HUES6 (cell line): Measurements from ENCODE around the gene GTF2H4.

ENCODE experiments used
- H3K27ac ChIP-seq: 2 replicates; pipeline ENCODE4 v1.7.0; 2013; ENCODE audit warnings: low read depth, mild to moderate bottlenecking, low read length, inconsistent platforms
- H3K27me3 ChIP-seq: 2 replicates; pipeline ENCODE4 v1.6.1; 2013; ENCODE audit warnings: low read length; ENCODE audit not compliant: control insufficient read depth, insufficient read depth
- H3K36me3 ChIP-seq: 2 replicates; pipeline ENCODE4 v1.6.1; 2013; ENCODE audit warnings: low read length; ENCODE audit not compliant: control insufficient read depth, insufficient read depth
- H3K4me1 ChIP-seq: 2 replicates; pipeline ENCODE4 v1.6.1; 2013; ENCODE audit warnings: low read length; ENCODE audit not compliant: control insufficient read depth, insufficient read depth
- H3K4me3 ChIP-seq: 2 replicates; pipeline ENCODE4 v1.5.1; 2013; ENCODE audit warnings: low read depth, low read length
- H3K9ac ChIP-seq: one replicate; pipeline ENCODE4 v1.6.1; 2013; ENCODE audit warnings: mild to moderate bottlenecking, low read length
- H3K9me3 ChIP-seq: 2 replicates; pipeline ENCODE4 v1.6.1; 2013; ENCODE audit warnings: low read depth, low read length; ENCODE audit not compliant: control insufficient read depth, insufficient read depth

Gene GTF2H4

DNA sequence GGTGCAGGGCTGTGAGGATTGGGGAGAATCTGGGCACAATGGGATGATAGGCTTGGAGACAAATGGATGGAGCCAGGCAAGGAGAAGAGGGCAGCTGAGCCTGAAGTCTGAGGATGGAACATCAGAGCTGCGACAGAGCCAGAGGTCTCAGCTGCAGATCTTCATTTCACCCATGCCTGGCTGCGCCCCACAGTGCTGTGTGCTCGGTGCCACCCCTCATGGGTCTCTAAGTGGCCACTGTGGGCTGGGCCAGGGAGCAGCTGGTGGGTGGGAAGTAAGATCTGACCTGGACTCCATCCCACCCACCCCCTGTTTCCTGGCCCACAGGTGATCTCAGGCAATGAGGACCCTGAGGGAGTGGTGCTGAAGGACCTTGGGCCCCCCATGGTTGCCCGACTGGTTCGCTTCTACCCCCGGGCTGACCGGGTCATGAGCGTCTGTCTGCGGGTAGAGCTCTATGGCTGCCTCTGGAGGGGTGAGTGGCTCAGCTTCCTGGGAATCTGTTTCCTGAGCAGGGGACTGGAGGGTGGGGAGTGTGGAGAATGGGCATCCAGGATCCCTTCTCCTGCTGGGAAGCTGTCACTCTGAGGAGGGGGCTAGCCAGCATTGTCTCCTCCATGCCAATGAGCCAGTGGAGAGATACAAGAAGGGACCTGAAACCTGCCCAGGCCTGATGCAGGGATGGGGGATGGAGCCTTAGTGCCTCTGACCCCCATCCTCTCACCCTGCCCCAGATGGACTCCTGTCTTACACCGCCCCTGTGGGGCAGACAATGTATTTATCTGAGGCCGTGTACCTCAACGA, 17.2 kb upstream of the GTF2H4 start:
- Histone ChIP-seq H3K27ac (no peak overlapping the region), H3K9me3 (no peaks in the 10 kb centered on the region), H3K4me3 (no peak overlapping the region), H3K9ac (no peak overlapping the region), H3K36me3 (peaks cover 76% of the 10 kb centered on the region), H3K4me1 (peaks cover 18% of the 10 kb centered on the region), H3K27me3 (no peaks in the 10 kb centered on the region)

- no peak overlapping the region for H3K4me3 ChIP-seq
- peaks cover 81% of the 10 kb centered on the region for H3K36me3 ChIP-seq
- H3K4me1 ChIP-seq = peaks cover 14% of the 10 kb centered on the region
- no peaks in the 10 kb centered on the region for H3K9me3 ChIP-seq
- H3K27ac ChIP-seq = no peak overlapping the region
- no peaks in the 10 kb centered on the region for H3K27me3 ChIP-seq
- no peak overlapping the region for H3K9ac ChIP-seq
Measured at GRCh38 chr6:30891450-30891723, 16.6 kb upstream of the GTF2H4 start.

GRCh38 chr6:30891816-30892538, 16.0 kb upstream of the GTF2H4 start:
- H3K27ac ChIP-seq = no peak overlapping the region

DNA sequence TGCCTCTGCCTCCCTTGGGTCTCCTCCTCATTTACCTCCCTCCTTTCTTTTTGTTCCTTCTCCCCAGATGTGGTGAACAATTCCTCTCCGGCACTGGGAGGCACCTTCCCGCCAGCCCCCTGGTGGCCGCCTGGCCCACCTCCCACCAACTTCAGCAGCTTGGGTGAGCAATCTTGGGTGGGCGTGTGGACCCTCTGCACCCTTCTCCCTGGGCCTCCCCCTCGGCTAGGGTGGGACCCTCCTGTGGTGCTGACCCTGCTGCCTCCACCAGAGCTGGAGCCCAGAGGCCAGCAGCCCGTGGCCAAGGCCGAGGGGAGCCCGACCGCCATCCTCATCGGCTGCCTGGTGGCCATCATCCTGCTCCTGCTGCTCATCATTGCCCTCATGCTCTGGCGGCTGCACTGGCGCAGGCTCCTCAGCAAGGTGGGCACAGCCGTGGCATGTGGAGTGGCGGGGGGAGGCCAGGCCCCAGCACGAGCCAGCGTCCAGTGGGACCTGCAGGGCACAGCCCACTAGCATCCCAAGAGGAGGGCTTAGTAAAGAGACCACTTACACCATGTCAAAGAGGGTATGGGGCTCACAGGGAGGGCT, 14.9 kb upstream of the GTF2H4 start:
- peaks cover 4% of the 10 kb centered on the region; the same call in 1 of the 2 replicates for H3K4me1 ChIP-seq
- H3K36me3 ChIP-seq = peaks cover 97% of the 10 kb centered on the region
- H3K9ac ChIP-seq = no peak overlapping the region
- no peaks in the 10 kb centered on the region for H3K27me3 ChIP-seq
- H3K27ac ChIP-seq = no peak overlapping the region
- H3K9me3 ChIP-seq = no peaks in the 10 kb centered on the region
- no peak overlapping the region for H3K4me3 ChIP-seq

More at GRCh38 chr6:30891816-30892538, 16.0 kb upstream of the GTF2H4 start:
- no peaks in the 10 kb centered on the region for H3K9me3 ChIP-seq
- no peak overlapping the region for H3K9ac ChIP-seq
- H3K4me3 ChIP-seq = no peak overlapping the region
- no peaks in the 10 kb centered on the region for H3K27me3 ChIP-seq
- peaks cover 87% of the 10 kb centered on the region for H3K36me3 ChIP-seq
- peaks cover 8% of the 10 kb centered on the region for H3K4me1 ChIP-seq

DNA sequence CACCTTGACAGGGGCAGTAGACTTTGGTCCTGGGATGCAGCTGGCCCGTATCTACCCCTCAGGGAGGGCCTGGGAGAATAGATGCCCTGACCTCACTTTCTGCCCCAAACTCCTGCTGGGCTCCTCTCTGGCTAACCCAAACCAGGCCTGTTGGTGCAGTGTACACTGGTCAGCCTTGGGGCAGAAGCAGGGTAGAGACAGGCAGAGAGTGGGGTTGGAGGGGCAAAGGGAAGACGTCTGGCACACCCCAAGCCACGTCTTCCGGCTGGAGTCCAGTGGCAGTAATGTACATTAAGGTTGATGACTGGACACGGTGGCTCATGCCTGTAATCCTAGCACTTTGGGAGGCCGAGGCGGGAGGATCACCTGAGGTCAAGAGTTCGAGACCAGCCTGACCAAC, 14.3 kb upstream of the GTF2H4 start:
- Histone ChIP-seq H3K4me1 (no peaks in the 10 kb centered on the region; the same call in 1 of the 2 replicates), H3K4me3 (no peak overlapping the region), H3K27ac (no peak overlapping the region), H3K27me3 (no peaks in the 10 kb centered on the region), H3K9ac (no peak overlapping the region), H3K36me3 (peaks cover 99% of the 10 kb centered on the region), H3K9me3 (no peaks in the 10 kb centered on the region)

DNA sequence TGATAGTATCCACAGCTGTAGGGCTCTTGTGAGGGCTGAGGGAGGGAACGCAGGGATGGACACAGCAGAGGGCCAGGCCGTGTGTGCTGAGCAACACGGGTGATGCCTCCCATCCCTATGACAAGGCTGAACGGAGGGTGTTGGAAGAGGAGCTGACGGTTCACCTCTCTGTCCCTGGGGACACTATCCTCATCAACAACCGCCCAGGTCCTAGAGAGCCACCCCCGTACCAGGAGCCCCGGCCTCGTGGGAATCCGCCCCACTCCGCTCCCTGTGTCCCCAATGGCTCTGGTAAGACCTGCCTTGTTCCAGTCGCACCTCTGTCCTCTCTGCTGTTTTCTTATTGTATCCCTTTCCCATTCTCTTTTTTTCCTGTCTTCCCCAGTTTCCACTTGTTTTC, 13.6 kb upstream of the GTF2H4 start:
- peaks cover 99% of the 10 kb centered on the region for H3K36me3 ChIP-seq
- H3K9me3 ChIP-seq = no peaks in the 10 kb centered on the region
- no peak overlapping the region for H3K27ac ChIP-seq
- H3K9ac ChIP-seq = no peak overlapping the region
- H3K4me1 ChIP-seq = no peaks in the 10 kb centered on the region
- no peaks in the 10 kb centered on the region for H3K27me3 ChIP-seq
- H3K4me3 ChIP-seq = no peak overlapping the region

DNA sequence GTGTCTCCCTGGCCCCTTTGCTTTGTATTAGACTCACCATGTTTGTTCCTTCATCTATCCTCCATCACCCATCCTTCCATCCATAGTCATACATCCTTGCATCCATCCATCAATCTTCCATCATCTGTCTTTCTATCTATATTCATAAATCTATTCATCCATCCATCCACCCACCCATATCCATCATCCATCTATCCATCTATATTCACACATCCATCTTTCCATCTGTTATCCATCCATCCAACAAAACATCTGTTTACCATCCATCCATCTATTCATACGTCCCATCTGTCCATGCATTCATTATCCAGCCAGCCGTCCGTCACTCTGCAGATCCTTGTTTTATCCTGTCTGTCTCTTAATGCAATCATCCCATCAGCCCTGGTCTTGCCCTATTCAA, 13.1 kb upstream of the GTF2H4 start:
- Histone ChIP-seq H3K36me3 (peaks cover 99% of the 10 kb centered on the region), H3K9me3 (no peaks in the 10 kb centered on the region), H3K9ac (no peak overlapping the region), H3K27me3 (no peaks in the 10 kb centered on the region), H3K4me3 (no peak overlapping the region), H3K4me1 (no peaks in the 10 kb centered on the region), H3K27ac (no peak overlapping the region)

DNA sequence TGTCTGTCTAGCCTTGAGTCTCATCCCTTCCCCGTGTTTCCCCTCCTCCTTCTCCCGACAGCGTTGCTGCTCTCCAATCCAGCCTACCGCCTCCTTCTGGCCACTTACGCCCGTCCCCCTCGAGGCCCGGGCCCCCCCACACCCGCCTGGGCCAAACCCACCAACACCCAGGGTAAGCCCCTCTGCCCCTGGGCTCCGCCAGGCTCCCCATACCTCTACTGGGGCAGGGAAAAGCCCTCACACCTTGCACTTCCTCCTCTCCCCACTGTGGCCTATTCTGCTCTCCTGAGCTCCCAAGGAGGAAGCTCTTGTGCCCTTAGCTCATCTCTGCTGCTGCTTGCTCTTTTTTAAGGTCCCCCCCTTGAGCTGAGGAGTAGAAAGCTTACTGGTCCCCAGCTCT, 12.7 kb upstream of the GTF2H4 start:
- no peak overlapping the region for H3K9ac ChIP-seq
- no peaks in the 10 kb centered on the region for H3K4me1 ChIP-seq
- peaks cover 98% of the 10 kb centered on the region for H3K36me3 ChIP-seq
- H3K4me3 ChIP-seq = no peak overlapping the region
- H3K27ac ChIP-seq = no peak overlapping the region
- H3K9me3 ChIP-seq = no peaks in the 10 kb centered on the region
- no peaks in the 10 kb centered on the region for H3K27me3 ChIP-seq

DNA sequence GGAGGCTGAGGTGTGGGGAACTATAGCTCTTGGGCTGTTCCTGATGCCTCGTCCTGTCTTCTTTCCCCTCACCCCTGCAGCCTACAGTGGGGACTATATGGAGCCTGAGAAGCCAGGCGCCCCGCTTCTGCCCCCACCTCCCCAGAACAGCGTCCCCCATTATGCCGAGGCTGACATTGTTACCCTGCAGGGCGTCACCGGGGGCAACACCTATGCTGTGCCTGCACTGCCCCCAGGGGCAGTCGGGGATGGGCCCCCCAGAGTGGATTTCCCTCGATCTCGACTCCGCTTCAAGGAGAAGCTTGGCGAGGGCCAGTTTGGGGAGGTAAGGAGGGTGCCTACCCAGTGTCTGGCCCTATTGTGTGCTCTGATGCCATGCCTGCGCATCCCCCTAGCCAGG, 11.5 kb upstream of the GTF2H4 start:
- Histone ChIP-seq H3K27ac (no peak overlapping the region), H3K4me1 (no peaks in the 10 kb centered on the region), H3K9me3 (no peaks in the 10 kb centered on the region), H3K27me3 (no peaks in the 10 kb centered on the region), H3K9ac (no peak overlapping the region), H3K4me3 (no peak overlapping the region), H3K36me3 (peaks cover 86% of the 10 kb centered on the region)

GRCh38 chr6:30897882-30898281, 10.1 kb upstream of the GTF2H4 start:
- Histone ChIP-seq H3K27ac (no peak overlapping the region), H3K9ac (no peak overlapping the region), H3K4me1 (no peaks in the 10 kb centered on the region), H3K4me3 (no peak overlapping the region), H3K36me3 (peaks cover 73% of the 10 kb centered on the region), H3K9me3 (no peaks in the 10 kb centered on the region), H3K27me3 (no peaks in the 10 kb centered on the region)

GRCh38 chr6:30898750-30899360, 9.2 kb upstream of the GTF2H4 start:
- no peaks in the 10 kb centered on the region for H3K9me3 ChIP-seq
- no peaks in the 10 kb centered on the region for H3K27me3 ChIP-seq
- H3K9ac ChIP-seq = no peak overlapping the region
- H3K36me3 ChIP-seq = peaks cover 63% of the 10 kb centered on the region
- no peak overlapping the region for H3K27ac ChIP-seq
- no peaks in the 10 kb centered on the region for H3K4me1 ChIP-seq
- no peak overlapping the region for H3K4me3 ChIP-seq
